ENCODE data around the gene ERI3.

DNA sequence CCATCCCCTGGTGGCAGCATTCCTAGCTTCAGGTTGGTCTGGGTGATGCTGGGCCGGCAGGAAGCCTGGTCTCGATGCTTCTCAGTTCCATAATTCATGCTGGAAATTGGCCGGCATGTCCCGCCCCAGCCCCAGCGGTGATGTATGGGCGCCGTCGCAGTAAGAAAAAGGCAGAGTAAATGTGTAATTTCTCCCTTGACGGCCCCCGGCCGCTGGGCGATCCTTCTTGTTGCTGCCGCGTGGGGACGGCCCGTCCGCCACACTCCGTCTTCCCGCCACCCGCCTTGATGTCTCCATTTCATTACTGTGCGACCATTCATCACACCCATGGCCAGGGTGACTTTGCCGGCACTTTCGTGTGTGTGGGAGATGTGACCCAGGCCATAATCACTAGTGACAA is 133.3 kb downstream of the ERI3 start:
- TF ChIP-seq POLR2A (IDR thresholded peaks at IDR 0.05) (no peak), POLR2AphosphoS5 (IDR thresholded peaks at IDR 0.05) (no peak)

Measured in gastroesophageal sphincter (tissue), 2 donors.